HG02885 (cell line): ENCODE results near the gene TDRD9.

ENCODE experiments used
- ATAC-seq: cut with Tn5 transposase; IDR thresholded peaks from one replicate; pipeline ENCODE4 v1.9.1; 2021; ENCODE audit warnings: mild to moderate bottlenecking; ENCODE audit not compliant: unreplicated experiment, poor library complexity

TDRD9 gene

DNA sequence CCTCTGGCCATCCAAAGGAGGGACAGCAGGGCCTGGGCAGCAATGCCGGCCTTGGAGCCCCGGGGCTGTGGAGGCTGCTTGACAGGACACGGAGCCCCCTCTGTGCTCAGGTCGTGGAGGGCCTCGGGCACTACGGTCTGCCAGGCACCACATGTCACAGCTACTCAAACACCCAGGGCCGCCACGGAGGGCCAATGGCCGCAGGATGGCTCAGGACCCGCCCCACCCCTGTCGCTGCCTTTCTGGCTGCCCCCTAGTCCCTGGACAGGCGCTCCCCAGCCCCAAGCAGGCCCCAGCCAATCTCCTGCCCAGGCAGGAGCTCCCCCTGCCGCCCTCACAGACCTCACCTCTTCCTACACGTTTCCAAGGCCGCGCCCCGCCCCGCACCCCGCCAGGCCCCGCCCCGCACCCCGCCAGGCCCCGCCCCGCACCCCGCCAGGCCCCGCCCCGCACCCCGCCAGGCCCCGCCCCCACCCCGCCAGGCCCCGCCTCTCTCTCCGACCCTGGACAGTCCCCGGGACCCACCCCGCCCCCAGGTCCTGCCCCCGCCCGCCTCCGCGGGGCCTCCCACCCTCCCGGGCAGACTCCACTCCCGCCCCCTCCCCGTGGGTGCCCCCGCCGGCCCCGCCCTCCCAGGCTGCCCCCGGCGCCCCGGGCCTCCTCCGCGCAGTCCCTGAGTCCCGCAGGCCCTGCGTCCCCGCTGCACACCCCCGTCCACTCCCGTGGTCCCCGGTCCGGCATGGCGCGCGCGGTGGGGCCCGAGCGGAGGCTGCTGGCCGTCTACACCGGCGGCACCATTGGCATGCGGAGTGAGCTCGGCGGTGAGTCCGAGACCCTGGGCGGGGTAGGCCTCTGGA lies 157.0 kb downstream of the TDRD9 start, which contains the start of gene ASPG:
ASPG (plus strand) TSS at position 669 of the 857 bp plus-strand sequence; CDS start at position 740, 71 bp downstream.
- no peak for ATAC-seq

DNA sequence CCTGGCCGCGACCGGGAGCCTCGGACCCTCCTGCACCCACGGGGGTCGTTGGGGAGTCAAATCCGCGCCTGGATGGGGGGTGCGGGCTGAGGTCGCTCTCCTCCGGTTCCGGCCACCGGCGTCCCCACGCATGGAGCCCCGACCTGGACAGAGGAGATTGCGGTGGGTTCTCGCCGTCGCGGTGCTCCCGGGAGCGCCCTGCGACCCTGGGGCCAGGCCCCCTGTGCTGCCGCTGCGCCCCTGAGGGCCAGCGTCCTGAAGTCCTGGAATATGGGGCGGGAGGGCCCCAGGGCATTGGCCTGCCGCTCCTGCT lies 157.6 kb downstream of the TDRD9 start:
- no peak for ATAC-seq

DNA sequence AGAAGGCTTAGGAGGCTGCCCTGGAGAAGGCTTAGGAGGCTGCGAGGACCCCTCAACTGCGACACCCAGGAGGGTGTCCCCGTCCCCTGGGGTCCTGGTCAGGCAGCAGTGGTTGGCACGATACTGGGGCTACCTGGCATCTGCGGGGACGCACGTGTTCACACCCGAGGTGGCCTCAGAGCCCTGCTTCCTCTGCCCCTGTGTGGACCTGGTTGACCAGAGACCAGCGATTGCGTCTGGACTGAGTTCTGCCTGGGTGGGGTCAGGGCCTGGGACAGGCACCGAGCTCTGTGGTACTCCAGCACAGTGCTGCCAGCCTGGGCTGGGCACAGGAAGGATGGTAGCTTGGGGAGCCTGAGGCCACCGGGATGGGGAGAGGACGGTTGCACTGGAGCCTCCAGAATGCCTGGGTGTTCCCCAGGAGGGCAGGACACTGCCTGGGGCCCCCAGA lies 158.0 kb downstream of the TDRD9 start:
- no peak for ATAC-seq

DNA sequence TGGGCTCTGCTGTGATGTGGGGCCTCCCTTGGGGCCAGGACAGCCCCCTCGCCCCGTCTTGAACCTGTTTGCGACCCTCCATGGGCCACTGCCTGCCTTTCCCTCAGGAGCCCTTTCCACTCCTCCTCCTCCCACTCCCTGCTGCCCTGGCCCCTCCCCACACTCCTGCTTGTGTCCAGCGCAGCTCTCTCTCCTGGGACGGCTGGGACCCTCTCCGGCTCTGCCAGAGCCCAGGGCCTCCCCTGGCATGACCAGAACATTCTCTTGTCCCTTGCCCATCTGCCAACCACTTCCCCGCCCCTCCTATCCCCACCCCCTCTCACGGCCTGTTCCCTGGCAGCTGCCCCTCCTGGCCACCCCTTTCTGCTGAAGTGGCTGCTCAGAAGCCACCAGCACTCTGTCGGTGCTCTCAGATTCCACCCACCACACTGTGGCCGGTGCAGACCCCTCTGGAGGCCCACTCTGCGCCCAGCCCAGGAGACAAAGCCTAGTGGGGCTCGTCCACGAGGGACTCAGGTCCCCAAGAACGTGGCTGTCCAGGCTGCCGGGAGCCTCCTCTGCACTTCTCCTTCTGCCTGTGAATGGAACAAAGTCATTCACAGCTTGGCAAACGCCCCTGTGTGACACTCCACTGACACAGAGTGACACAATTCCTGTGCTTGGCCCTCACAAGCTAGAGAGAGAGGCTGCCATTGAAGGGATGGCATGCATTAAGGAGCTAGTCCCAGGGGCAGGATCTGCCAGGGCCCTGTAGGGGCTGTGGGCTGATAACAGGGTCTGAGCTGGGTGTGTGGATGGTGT lies 158.6 kb downstream of the TDRD9 start:
- no peak for ATAC-seq

DNA sequence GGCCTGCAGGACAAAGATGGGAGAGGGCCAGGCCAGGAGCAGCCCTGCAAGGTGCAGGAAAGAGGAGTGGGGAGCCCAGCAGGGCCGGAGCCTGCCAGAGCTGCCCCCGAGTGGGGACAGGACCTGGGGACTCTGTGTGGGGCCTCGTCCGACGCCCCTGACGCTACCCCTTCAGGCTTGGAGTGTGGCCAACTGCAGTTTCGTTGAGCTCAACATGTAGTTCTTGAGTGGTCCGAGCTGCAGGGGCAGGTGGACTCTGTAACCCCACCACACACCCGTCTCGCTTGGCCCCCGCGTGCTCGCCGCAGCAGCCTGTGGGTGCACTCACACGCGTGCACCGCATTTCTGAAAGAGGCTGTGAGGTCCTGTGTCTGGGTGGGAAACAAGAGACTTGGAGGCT lies 159.2 kb downstream of the TDRD9 start:
- ATAC-seq: no peak

DNA sequence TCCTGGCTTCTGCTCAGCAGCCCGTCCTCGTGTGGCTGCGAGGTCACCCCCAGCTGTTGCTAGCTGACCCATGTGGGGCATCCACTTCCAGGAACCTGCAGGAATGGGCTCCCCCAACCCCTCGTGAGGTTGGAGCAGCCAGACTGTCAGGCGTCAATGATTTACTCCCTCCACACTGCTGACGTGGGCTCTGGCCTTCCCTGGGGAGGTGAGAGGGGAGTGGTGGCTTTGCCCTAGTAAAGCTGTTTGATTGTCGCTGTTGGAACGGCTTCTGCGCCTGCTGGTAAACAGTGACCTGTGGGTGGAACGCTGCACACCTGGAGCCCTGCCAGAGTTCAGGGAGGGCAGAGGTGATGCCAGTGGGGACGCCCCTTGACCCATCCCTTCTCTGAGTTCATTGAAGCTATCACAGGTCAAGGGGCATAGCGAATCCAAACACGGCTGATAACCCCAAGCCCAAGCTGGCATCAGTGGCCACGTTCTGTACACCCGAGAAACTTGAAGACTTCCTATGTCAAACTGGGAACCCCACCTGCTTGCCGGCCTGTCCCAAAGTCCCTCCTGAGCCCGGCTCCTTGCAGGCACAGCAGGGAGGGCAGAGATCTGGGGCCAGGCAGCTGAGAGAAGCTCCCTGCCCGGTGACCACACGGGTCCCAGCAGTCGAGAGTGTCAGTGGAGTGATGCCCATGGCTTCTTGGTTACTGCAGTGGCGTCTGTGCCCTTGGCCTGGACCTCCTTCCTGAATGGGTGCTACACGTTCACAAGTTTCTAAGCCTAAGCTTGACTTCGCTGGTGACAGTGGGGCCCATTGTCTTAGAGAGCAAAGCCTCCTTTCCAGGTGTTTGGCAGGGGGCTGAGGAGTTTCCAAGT lies 160.0 kb downstream of the TDRD9 start:
- ATAC-seq: no peak

DNA sequence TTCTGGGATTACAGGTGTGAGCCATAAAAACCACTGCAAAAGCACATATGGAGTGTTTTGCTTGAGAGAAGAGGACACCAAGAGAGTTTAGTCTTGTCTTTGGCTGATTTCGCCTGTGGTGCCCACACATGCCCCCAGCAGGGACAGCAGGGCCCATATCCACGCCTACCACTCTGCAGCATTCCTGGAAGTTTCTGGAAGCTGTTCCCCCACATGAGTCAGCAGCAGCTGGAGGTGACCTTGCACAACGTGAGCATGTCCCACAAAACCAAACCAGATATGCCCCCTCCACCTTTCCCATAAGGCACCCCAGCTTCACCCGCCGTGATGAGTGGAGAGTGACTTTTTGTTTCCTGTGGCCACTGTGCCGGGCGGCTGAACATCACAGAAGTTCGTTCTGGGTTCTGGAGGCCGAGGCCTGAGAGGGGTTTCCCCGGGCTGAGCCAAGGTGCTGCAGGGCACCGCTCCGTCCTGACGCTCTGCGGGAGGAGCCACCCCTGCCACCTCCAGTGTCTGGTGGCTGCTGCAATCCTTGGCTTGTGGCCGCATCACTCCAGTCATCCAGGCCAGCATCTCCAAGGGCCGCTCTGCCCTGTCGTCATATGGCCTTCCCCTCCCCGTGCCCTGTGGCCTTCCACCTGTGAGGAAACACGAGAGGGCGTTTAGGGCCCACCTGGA lies 162.0 kb downstream of the TDRD9 start:
- no peak for ATAC-seq

DNA sequence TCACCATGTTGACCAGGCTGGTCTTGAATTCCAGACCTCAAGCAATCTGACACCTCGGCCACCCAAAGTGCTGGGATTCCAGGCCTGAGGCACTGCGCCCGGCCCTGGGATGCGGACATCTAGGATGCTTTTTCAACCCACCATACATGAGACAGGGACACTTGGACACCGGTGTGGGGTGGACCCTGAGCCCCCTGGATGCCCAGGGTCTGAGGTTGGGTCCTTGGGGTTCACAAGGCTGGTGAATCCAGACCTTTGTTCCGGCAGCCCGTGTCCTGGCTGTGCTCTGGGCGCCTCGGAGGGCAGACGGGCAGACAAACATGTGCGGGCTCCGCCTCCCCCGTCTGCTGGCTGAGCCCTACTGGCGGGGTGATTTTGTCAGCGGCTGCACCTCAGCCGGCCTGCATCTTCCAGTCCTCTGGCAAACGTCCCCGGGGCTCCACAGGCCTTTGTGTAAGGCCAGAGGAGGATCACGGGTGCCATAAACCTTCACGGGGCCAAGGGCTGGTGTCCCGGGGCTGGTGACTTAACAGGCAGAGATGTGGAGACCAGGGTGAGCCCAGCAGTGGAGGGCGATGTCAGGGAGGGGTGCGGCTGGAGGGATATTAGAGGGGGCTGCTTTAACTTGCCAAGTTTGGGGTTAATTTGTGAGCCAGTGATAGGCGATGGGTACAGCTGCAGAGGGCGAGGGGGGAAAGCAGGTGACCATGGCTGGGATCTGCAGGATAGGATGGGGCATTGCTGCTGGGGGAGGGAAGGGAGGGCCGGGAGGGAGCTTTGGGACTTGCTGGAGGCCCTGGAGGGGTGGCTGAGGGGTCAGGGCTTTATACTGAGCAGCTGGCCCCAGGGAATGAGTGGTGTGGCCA lies 163.0 kb downstream of the TDRD9 start:
- ATAC-seq: no peak

DNA sequence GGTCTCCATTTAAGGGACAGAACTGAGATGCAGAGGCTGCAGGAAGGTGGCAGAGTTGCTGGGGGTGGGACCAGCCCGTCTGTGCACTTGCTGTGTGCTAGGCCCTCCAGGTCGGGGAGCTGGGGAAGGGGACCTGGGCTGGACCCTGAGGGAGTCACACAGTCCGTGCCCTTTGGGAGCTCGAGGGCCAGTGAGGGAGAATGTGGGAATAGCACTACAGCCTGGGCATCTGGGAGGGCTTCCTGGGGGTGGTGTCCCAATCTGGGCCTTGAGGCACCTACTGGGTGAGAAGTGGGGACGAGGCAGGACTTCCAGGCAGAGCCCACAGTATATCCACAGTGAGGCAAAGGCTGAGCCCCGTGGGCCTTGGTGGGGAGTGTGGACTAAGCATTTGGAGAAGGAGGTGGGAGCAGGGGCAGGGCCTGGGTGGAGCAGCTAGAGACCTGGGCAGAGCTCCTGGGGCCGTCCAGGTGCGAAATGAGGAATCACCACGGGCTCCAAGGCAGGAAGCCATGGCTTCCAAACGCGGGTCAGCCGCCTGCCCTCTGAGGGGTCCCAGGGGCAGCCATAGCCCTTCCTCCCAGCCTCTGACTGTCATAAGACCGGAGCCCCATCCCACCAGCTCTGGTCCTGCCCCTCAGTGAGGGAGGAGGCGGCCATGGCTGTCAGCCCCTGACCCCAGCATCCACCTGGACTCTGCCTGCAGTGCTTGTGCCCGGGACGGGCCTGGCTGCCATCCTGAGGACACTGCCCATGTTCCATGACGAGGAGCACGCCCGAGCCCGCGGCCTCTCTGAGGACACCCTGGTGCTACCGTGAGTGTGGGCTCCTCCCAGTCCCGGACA lies 163.9 kb downstream of the TDRD9 start:
- ATAC-seq: no peak

DNA sequence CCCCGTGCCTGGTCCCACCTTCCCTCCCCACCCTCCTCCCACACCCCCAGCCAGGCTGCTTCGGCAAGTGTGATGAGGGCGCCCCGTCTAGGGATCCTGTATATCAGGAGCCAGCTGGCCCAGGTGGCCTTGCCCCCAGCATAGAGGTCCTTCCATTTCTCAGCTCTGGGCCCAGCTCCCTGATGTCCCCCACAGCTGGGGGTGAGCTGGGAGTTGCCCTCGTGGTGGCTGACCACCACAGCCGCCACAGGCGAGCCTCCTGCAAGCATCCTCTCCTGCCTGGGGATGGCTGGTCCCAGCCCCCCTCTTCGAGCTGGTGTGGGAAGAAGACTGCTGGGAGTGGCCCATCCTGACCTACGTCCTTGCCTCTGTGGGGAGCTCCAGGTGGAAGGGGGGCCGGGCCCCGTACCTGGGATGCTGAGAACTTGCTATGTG lies 164.7 kb downstream of the TDRD9 start:
- no peak for ATAC-seq

DNA sequence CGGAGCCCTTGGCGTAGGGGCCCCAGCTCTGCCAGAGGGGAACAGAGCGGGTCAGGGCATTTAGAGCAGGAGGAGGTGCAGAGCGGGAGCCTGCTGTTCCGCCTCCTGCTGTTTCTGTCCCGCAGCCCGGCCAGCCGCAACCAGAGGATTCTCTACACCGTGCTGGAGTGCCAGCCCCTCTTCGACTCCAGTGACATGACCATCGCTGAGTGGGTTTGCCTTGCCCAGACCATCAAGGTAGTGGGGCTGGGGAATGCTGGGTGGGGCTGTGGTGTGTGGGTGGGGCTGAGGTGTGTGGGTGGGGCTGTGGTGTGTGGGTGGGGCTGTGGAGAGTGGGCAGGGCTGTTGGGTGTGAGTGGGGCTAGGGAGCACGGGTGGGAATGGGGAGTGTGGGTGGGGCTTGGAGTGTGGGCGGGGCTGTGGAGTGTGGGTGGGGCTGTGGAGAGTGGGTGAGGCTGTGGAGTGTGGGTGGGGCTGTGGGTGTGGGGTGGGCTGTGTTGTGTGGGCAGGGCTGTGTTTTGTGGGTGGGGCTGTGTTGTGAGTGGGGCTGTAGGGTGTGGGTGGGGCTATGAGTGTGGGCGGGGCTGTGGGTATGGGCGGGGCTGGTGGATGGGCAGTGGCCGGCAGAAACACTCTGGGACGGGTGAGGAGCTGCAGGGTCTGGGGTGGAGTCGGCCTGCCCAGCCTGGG lies 165.3 kb downstream of the TDRD9 start:
- no peak for ATAC-seq

DNA sequence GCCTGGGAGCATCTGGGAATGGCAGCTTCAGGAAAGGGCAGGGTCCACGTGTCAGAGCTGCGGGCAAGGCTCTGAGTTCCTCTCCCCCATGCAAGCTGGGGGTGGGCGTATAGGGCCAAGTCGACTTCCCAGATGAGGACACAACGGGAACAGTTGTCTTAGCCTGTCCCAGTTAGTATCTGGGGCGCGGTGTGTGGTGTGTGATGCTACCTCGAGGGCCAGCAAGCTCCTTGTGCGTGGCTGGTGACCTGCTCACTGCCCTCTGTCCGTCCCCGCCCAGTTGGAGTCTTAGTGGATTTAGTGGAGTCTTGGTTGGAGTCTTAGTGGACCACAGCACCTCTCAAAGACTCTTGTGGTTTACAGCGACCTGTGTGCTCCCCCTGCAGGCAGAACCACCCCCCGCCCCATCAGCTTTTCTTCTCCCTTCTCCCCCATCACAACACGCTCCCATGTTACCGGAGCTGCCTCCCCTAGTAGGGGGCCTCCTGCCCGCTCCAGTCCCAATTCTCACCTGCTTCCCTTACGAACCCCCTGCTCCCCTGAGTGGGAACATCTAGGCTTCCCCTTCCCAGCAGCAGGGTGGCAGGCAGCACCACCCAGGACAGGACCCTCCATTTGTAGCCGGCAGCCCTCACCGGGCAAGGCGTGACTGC lies 165.9 kb downstream of the TDRD9 start:
- no peak for ATAC-seq

DNA sequence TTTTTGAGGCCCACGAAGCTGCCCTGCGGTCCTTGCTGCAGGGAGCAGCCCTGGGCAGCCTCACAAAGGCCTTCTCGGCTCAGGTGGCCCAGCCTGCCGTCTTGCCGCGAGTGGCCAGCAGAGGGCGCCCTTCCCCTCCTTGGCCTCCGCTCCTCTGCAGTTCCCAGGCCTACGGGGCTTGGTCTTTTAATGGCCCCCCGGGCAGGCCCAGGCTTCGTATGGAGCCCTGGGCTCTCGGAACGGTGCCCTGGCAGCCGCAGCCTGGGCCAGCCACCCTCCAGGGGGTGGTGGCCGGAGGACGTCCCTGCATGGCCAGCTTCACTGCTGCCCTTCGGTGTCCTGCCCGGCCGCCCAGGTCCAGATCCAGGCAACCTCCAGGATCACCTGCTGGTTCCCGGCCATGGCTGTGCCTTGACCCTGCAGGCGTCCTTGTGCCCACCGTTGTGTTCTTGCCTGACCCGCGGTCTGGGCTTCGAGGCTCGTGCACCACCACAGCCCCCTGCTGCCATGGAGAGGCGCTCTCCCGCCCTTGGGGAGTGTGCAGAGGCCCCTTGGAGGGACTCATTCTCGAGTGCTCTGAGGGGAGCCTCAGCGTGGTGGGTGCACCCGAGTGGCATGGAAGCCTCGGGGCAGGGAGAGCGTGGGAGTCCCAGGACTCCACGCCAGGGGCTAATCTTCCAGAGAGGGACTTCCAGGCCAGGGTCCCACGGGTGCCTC lies 166.6 kb downstream of the TDRD9 start:
- ATAC-seq: no peak

DNA sequence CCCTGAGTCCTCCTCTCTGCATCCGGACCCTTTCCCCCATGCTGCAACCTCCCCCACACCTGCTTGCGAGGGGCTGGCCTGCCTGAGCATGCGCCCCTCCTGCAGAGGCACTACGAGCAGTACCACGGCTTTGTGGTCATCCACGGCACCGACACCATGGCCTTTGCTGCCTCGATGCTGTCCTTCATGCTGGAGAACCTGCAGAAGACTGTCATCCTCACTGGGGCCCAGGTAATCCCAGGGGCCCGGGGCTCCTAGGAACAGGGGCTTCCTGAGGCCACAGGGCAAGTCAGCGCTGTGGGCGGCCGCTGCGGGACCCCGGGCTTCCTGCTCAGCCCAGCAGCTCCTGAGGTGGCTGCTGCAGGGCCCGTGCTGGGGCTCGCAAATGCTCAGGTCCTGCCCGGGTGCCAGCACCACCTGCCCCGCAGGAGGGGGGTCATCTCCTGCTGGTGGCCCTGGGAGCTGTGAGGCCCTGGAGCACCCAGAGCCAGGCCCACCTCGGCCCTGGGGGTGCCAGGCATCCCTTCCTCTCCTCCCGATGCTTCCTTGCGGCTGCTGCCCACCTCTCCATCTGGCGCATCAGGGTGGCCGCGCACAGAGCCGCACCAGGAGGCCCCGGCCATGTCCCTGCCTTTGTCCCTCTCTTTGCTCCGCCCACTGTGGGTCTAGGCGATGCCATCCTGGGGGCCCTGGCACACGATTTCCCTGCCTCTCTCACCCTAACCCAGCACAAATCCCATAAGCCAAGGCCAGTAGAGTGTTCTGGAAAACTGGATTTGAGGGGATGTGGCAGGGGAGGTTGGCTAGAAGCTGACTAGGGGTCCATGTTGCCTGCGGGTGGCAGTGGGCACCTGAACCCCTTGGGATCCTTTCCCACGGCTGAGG lies 167.4 kb downstream of the TDRD9 start:
- no peak for ATAC-seq

DNA sequence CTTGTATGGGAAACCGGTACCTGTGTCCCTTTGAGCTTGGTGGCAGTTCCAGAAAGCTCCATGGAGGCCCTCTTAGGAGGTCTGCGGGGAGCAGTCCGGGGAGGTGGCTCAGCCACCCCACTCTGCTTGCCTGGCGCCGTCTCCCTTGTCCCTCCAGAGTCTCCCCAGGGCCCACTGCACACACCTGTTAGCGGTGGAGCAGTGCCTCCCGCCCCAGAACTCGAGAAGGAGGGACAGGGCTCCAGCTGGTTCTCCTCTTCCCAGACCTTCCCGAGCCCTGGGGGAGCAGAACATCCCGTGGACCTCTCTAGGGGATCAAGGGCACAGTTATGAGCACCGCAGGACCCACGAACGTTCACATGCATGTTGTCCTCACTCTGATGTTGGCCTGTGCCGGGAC lies 168.1 kb downstream of the TDRD9 start:
- ATAC-seq: no peak
